Esophagus squamous epithelium (tissue), 5 donors: ENCODE data around the gene ICA1. TPM values are rescaled to one million over a fixed set of nuclear protein-coding genes. Genes with fewer than 3 reads are reported as not detected.

Source experiments
- DNase-seq: peaks from one replicate; lab custom pipeline; 2025; lab: John Stamatoyannopoulos, UW
- H3K27ac ChIP-seq, 4 donors: fragments of 200-600 bp; sonication (generic); one replicate each; pipeline ENCODE4 v1.5.1; 2016 to 2019; ENCODE audit warnings: mild to moderate bottlenecking in 1 of 4
- H3K27me3 ChIP-seq, 4 donors: fragments of 200-600 bp; sonication (generic); 1 replicate in 3 of 4; 2 replicates in 1 of 4; pipeline versions ENCODE4 v1.5.1 to v1.6.0; 2017 to 2021; ENCODE audit warnings: antibody characterized with exemption in 1 of 4
- H3K36me3 ChIP-seq, 3 donors: fragments of 200-600 bp; sonication (generic); one replicate each; pipeline ENCODE4 v1.5.1; 2016 to 2019
- H3K4me1 ChIP-seq, 3 donors: fragments of 200-600 bp; sonication (generic); one replicate each; pipeline ENCODE4 v1.5.1; 2017 to 2019
- H3K4me3 ChIP-seq, 4 donors: fragments of 200-600 bp; sonication (generic); 1 replicate in 3 of 4; 2 replicates in 1 of 4; pipeline ENCODE4 v1.5.1; 2016 to 2019; ENCODE audit warnings: mild to moderate bottlenecking in 2 of 4, moderate library complexity in 1 of 4
- H3K9me3 ChIP-seq, 3 donors: fragments of 200-600 bp; sonication (generic); one replicate each; pipeline ENCODE4 v1.5.1; 2016 to 2019
- POLR2A ChIP-seq, 4 donors: fragments of 450-650 bp; IDR thresholded peaks; one replicate each; pipeline ENCODE4 v1.6.1; 2017; ENCODE audit warnings: antibody characterized with exemption in 4 of 4, mild to moderate bottlenecking in 4 of 4, moderate library complexity in 3 of 4
- WGBS, 2 donors: methylation state at CpG; one replicate each; pipeline ENCODE4 v1.1.5; 2018; 5-methylcytosine and 5-hydroxymethylcytosine counted together
- intact Hi-C: fragments of 100-400 bp; cut with DNase I; formaldehyde crosslinking; loops from one replicate; pipeline ENCODE4 v1.15.0; 2022
- total RNA-seq, 4 donors: library from RNA; depleted of rRNA; stranded (reverse); fragments of >200 nt; gene quantifications; one replicate each; pipeline ENCODE4 v1.1.0, GENCODE V29; 2016
- TF ChIP-seq, protein P1 (sequence below), 6 experiments: fragments of 450-650 bp in 4 of 6; fragments of 200-600 bp in 2 of 6; sonication (generic) in 2 of 6; IDR thresholded peaks; one replicate each; pipeline ENCODE4 v1.5.1; 2016 to 2019; ENCODE audit warnings: antibody characterized with exemption in 6 of 6, mild to moderate bottlenecking in 4 of 6, moderate library complexity in 4 of 6
- donor health status: DM: yes; HTN: yes; CAD: no.

The ICA1 gene
- total RNA-seq, 4 donors from 2014 or later, result 5.6 to 12.6 (median 9.6) TPM

DNA sequence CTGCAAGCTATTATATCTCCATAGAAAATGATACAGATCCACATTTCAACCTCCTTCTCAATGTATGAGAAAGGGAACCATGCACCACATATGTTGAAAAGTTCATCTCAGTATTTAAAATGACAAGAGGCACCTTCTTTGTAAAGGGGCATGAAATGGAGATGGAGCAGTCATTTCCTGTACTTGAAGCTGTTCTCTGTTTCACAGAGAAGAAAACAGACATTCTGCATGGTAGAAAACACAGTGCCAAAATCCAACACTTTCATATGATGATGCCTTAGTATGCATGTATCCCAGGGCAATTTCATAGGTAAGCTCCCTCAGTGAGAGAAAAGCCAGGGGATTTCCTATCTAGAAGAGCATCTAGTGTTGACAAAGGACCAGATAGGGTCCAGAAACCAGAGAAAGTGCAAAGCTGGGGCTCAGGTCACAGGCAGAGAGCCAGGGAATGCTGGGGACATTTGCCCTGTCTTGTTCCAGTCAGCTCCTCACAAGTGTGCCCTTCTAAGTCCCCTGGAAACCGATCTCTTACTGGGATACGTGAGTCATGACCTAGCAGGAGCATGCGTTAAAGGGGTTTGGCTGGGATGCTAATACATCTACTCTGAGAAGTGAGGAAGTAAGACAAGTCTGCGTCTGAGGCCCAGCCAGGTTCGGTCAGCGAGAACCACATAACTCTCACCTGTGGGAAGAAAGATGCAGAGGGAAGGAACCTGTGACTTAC is 118.7 kb downstream of the ICA1 start:
- no peak for DNase-seq
- intact Hi-C loops, result no loop called here

DNA sequence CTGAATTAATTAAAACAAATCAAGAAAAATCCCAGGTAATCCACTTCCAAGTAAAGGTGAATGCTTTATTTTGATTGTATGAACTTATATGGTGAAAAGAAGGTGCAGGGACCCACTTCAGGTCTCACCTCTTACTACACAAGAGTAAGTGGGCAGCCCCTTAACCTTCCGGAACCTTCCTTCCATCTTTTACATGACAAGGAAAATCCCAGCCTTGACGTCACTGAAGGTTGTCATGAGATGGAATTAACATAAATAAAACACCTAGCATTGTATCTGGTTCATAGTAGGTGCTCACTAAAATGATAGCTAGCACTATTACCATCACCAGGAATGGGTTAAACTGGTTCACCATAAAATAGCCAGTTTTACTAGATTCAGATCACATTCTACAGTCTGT is 119.5 kb downstream of the ICA1 start:
- Histone ChIP-seq H3K9me3 (no peaks in the 10 kb centered on the region), H3K27ac (no peak overlapping the region), H3K27me3 (no peaks in the 10 kb centered on the region), H3K36me3 (no peaks in the 10 kb centered on the region), H3K4me1 (no peaks in the 10 kb centered on the region), H3K4me3 (no peak overlapping the region)
- intact Hi-C loops, result no loop called here
- 82 to 96% methylated on average over 2 of the region's 2 CpGs for WGBS, 2 donors
- TF ChIP-seq, protein P1, sequence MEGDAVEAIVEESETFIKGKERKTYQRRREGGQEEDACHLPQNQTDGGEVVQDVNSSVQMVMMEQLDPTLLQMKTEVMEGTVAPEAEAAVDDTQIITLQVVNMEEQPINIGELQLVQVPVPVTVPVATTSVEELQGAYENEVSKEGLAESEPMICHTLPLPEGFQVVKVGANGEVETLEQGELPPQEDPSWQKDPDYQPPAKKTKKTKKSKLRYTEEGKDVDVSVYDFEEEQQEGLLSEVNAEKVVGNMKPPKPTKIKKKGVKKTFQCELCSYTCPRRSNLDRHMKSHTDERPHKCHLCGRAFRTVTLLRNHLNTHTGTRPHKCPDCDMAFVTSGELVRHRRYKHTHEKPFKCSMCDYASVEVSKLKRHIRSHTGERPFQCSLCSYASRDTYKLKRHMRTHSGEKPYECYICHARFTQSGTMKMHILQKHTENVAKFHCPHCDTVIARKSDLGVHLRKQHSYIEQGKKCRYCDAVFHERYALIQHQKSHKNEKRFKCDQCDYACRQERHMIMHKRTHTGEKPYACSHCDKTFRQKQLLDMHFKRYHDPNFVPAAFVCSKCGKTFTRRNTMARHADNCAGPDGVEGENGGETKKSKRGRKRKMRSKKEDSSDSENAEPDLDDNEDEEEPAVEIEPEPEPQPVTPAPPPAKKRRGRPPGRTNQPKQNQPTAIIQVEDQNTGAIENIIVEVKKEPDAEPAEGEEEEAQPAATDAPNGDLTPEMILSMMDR (IDR thresholded peaks at IDR 0.05), result no peak
- no peak for TF ChIP-seq POLR2A (IDR thresholded peaks at IDR 0.05)
- no peak for DNase-seq

More for the DNA sequence above, 118.7 kb downstream of the ICA1 start:
- H3K36me3 ChIP-seq, result no peaks in the 10 kb centered on the region
- no peak overlapping the region for H3K27ac ChIP-seq
- TF ChIP-seq POLR2A (IDR thresholded peaks at IDR 0.05), result no peak
- TF ChIP-seq, protein P1 (IDR thresholded peaks at IDR 0.05), result no peak
- WGBS, 2 donors, result 39 to 45% methylated on average over 6 of the region's 6 CpGs
- no peaks in the 10 kb centered on the region for H3K4me1 ChIP-seq
- H3K9me3 ChIP-seq, result no peaks in the 10 kb centered on the region
- no peak overlapping the region for H3K4me3 ChIP-seq
- no peaks in the 10 kb centered on the region for H3K27me3 ChIP-seq

DNA sequence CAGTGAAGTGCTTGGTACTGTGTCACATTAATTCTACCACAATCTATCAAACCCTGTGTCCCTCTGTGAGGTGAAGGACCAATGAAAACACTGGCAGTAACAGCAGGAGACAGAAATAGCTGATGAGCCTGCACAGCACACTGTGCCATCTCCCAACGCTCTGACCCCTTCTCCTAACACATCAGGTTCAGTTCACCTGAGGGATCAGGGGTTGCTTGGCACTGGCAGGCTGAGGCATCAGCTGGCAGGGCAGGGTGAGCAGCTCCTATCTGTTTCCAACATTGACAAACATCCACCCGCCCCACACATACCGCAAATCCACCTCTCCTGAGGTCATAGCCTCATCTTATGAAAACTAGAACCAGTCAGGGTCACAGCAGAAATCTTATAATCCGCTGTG is 120.9 kb downstream of the ICA1 start:
- Histone ChIP-seq H3K36me3 (no peaks in the 10 kb centered on the region), H3K4me3 (no peak overlapping the region)
- DNase-seq, result no peak

DNA sequence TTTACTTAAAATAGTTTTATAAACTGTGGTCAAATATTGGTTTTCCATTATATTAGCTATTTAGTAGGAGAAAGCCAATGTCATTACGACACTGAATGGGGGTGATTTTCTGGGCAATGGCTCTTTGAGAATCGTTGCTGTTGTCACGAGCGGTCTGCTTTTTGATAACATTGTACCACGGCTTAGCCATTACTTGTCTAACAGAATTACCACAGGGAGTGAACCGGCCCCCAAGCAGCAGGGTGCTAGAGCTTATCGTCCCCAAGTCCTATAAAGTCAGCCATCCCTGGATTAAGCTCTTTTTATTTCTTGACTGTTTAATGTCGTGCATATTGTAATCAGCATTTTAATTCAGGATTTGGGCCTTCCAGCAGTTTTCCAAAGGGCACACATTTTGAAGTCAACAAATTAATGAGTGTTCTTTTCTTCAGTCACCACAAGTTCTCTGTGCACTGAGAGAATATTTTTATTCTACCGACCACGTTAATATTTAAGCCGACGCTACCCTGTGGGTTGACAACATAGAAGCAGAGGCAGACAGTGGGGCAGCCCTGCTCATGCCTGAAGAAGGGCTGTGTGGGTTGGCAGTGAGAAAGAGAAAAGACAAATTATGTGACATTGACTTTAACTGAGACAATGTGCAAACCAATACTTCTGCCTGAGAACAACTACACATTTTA is 125.8 kb downstream of the ICA1 start:
- WGBS, 2 donors, result 92% methylated on average over 12 of the region's 12 CpGs
- no peak for DNase-seq
- H3K27me3 ChIP-seq, result no peaks in the 10 kb centered on the region
- intact Hi-C loops, result no loop called here
- no peaks in the 10 kb centered on the region for H3K9me3 ChIP-seq
- TF ChIP-seq, protein P1 (IDR thresholded peaks at IDR 0.05), result no peak
- no peak for TF ChIP-seq POLR2A (IDR thresholded peaks at IDR 0.05)
- no peak overlapping the region for H3K4me3 ChIP-seq
- H3K4me1 ChIP-seq, result no peaks in the 10 kb centered on the region
- no peaks in the 10 kb centered on the region for H3K36me3 ChIP-seq
- H3K27ac ChIP-seq, result no peak overlapping the region

More for the DNA sequence above, 120.9 kb downstream of the ICA1 start:
- no peaks in the 10 kb centered on the region for H3K27me3 ChIP-seq
- H3K9me3 ChIP-seq, result no peaks in the 10 kb centered on the region
- TF ChIP-seq, protein P1 (IDR thresholded peaks at IDR 0.05), result no peak
- TF ChIP-seq POLR2A (IDR thresholded peaks at IDR 0.05), result no peak
- H3K27ac ChIP-seq, result no peak overlapping the region
- H3K4me1 ChIP-seq, result no peaks in the 10 kb centered on the region
- intact Hi-C loops, result no loop called here
- 88 to 97% methylated on average over 4 of the region's 4 CpGs for WGBS, 2 donors

DNA sequence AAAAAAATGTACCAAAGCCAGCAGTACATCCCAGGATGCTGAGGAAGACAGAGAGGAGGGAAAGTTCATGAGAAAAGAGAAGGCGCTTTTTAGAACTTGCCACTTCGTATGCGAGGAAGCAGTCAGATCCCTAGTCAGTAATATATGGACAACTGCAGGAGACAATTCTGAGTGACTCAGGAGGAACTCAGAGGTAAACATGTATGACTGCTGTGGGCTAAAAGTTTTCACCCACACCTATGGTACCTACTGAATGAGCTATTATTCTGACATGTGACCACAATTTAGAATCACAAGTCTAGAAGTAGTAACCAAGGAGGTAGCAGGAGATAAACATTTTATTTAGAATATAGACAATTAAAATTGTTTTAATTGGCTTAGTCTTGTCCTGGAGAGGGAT is 126.5 kb downstream of the ICA1 start:
- H3K27ac ChIP-seq, result no peak overlapping the region
- H3K4me1 ChIP-seq, result no peaks in the 10 kb centered on the region
- H3K9me3 ChIP-seq, result no peaks in the 10 kb centered on the region
- no peaks in the 10 kb centered on the region for H3K36me3 ChIP-seq
- TF ChIP-seq POLR2A (IDR thresholded peaks at IDR 0.05), result no peak
- TF ChIP-seq, protein P1 (IDR thresholded peaks at IDR 0.05), result no peak
- no peaks in the 10 kb centered on the region for H3K27me3 ChIP-seq
- H3K4me3 ChIP-seq, result no peak overlapping the region
- DNase-seq, result no peak
- intact Hi-C loops, result no loop called here
- 88 to 93% methylated on average over 3 of the region's 3 CpGs for WGBS, 2 donors
